Body of pancreas (tissue), 4 donors: ENCODE data around the gene ZNF761. TPM values are rescaled to one million over a fixed set of nuclear protein-coding genes. Genes with fewer than 3 reads are reported as not detected.
"Not testable (repeated sequence)": the region's sequence is repeated elsewhere in the genome, so short reads cannot be mapped to it uniquely, and the experiment has no call there.

Experiments
- ATAC-seq: fragments of 150-250 bp; one replicate; pipeline ENCODE4 v1.9.1; 2016
- DNase-seq, 4 donors: peaks; one replicate each; pipeline ENCODE4 v3.0.0-alpha.2; 2019
- H3K27ac ChIP-seq, 4 donors: fragments of 200-600 bp; sonication (generic); 1 replicate in 3 of 4; 2 replicates in 1 of 4; pipeline versions ENCODE4 v1.5.1 to v1.6.1; 2016 to 2019; ENCODE audit warnings: mild to moderate bottlenecking in 1 of 4, mixed read lengths in 1 of 4, moderate library complexity in 1 of 4
- H3K27me3 ChIP-seq, 2 donors: fragments of 200-600 bp; sonication (generic); one replicate each; pipeline ENCODE4 v1.6.0; 2016; ENCODE audit warnings: mild to moderate bottlenecking in 1 of 2
- H3K36me3 ChIP-seq, 2 donors: fragments of 200-600 bp; sonication (generic); replicated peaks in 1 of 2; 2 replicates each; pipeline ENCODE4 v1.5.1; 2016; ENCODE audit warnings: low read depth in 2 of 2; ENCODE audit not compliant: insufficient read depth in 1 of 2
- H3K4me1 ChIP-seq: fragments of 200-600 bp; sonication (generic); one replicate; pipeline ENCODE4 v1.6.0; 2016
- H3K4me3 ChIP-seq, 2 donors: fragments of 200-600 bp; sonication (generic); 1 replicate in 1 of 2; 2 replicates in 1 of 2; pipeline ENCODE4 v1.5.1; 2016 to 2019
- H3K9me3 ChIP-seq, 3 donors: fragments of 200-600 bp; sonication (generic); 1 replicate in 2 of 3; 2 replicates in 1 of 3; pipeline ENCODE4 v1.5.1; 2016
- POLR2A ChIP-seq, 3 donors: fragments of 450-650 bp; IDR thresholded peaks; one replicate each; pipeline ENCODE4 v1.6.1; 2016; ENCODE audit warnings: antibody characterized with exemption in 3 of 3, mild to moderate bottlenecking in 2 of 3
- WGBS, 2 donors: methylation state at CpG; one replicate each; pipeline ENCODE4 v1.1.5; 2017; 5-methylcytosine and 5-hydroxymethylcytosine counted together
- intact Hi-C: fragments of 100-400 bp; cut with DNase I; formaldehyde crosslinking; loops from one replicate; pipeline ENCODE4 v1.15.1; 2023
- total RNA-seq, 2 donors: library from RNA; depleted of rRNA; stranded (reverse); fragments of >200 nt; gene quantifications; one replicate each; pipeline ENCODE4 v1.1.0, GENCODE V29; 2016
- TF ChIP-seq, protein P1 (sequence below), 7 experiments: fragments of 450-650 bp in 4 of 7; fragments of 200-600 bp in 3 of 7; sonication (generic) in 3 of 7; IDR thresholded peaks; one replicate each; pipeline ENCODE4 v1.5.1; 2016 to 2019; ENCODE audit warnings: antibody characterized with exemption in 7 of 7

Gene ZNF761
- total RNA-seq, 2 donors from 2014 or later: 4.3 to 6.2 TPM

DNA sequence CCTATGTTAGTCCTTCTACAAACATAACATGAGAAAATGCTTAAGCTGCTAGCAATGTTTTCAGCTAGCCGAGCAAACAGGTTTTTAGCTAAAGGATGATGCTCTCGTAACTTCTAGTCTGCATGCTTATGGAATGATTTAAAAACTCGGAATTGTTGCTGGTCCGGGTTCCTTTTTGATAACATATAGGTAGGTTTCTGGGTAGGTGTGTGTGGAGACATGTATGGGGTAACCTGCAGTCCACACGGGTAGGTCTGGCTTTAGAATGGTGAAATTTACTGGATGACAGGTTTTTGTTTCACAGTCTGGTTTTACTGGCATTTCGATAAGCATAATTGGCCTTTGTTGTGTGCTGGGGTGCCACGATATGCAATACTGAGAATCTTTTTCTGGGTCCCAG, 40.1 kb downstream of the ZNF761 start:
- H3K4me1 ChIP-seq: peaks cover 10% of the 10 kb centered on the region
- no peaks in the 10 kb centered on the region for H3K27me3 ChIP-seq
- peaks cover 0 to 5% (median 0%) of the 10 kb centered on the region in 3 donors for H3K9me3 ChIP-seq
- WGBS, 2 donors: 86 to 92% methylated on average over 7 of the region's 7 CpGs
- H3K4me3 ChIP-seq: no peak overlapping the region
- DNase-seq: no peak
- intact Hi-C loops: no loop called here
- H3K27ac ChIP-seq: no peak overlapping the region
- no peak for ATAC-seq
- TF ChIP-seq POLR2A (IDR thresholded peaks at IDR 0.05): no peak
- TF ChIP-seq, protein P1, sequence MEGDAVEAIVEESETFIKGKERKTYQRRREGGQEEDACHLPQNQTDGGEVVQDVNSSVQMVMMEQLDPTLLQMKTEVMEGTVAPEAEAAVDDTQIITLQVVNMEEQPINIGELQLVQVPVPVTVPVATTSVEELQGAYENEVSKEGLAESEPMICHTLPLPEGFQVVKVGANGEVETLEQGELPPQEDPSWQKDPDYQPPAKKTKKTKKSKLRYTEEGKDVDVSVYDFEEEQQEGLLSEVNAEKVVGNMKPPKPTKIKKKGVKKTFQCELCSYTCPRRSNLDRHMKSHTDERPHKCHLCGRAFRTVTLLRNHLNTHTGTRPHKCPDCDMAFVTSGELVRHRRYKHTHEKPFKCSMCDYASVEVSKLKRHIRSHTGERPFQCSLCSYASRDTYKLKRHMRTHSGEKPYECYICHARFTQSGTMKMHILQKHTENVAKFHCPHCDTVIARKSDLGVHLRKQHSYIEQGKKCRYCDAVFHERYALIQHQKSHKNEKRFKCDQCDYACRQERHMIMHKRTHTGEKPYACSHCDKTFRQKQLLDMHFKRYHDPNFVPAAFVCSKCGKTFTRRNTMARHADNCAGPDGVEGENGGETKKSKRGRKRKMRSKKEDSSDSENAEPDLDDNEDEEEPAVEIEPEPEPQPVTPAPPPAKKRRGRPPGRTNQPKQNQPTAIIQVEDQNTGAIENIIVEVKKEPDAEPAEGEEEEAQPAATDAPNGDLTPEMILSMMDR (IDR thresholded peaks at IDR 0.05): no peak
- H3K36me3 ChIP-seq: no peaks in the 10 kb centered on the region

DNA sequence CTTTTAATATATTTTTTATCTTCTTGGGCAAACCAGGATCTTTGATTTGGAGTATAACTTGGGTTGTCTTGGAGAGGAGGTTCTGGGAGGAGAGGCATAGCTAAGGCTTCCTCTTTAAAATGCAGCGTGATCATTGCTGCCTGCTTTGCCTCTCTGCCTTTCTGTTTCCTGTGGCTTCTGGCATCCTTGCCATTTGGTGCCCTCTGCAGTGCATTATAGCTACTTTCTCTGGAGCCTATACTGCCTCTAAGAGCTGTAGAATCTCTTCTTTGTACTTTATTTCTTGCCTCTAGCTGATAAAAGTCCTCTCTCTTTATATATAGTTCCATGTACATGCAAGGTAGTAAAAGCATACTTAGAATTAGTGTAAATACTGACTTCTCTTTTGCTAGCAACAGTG, 43.0 kb downstream of the ZNF761 start:
- H3K27me3 ChIP-seq, H3K27ac ChIP-seq, DNase-seq, H3K4me3 ChIP-seq, intact Hi-C loops, ATAC-seq, H3K36me3 ChIP-seq, H3K4me1 ChIP-seq: not testable (repeated sequence)
- H3K9me3 ChIP-seq: peaks cover 0 to 16% (median 0%) of the 10 kb centered on the region in 3 donors
- 65 to 80% methylated on average over 1 of the region's 1 CpG for WGBS, 2 donors

DNA sequence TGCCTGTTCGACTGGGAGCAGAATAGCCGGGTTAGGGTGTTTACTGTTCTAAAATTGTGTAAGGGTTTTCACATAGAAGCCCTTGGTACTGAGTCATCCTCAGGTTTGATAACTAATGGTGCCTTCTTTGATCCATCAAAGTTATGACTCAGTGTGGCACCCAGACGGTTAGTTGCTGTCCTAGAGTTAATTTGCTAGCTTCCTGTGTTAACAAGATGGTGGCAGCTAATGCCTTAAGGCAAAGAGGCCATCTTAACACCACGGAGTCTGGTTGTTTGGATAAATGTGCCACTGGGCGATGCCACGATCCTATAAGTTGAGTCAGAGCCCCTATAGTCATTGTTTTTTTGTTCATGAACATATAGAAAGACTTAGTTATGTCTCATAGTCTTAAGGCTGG, 43.7 kb downstream of the ZNF761 start:
- H3K27ac ChIP-seq, H3K36me3 ChIP-seq, H3K27me3 ChIP-seq, ATAC-seq, intact Hi-C loops, DNase-seq, H3K4me3 ChIP-seq, H3K4me1 ChIP-seq: not testable (repeated sequence)
- peaks cover 0 to 17% (median 0%) of the 10 kb centered on the region in 3 donors for H3K9me3 ChIP-seq
- 73 to 86% methylated on average over 5 to 6 of the region's 6 CpGs for WGBS, 2 donors

DNA sequence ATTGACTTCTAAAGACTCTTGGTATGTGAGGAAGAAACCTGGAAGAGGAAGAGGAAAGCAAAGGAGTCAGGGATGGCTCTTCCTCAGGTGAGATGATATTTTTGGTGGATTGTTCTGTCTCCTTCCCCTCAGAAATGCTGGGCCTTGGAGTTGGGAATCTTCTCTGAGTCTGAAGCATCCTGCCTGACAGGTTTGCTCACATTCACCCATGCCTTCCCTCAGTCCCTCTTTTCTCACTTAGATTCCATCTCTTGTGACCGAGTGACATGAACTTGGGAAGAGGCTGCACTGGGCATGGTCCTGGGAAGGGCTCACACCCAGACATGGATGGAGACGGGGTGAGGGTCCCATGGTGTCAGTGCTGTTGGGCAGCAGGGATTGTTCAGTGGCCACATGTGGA, 52.0 kb downstream of the ZNF761 start:
- 90 to 100% methylated on average over 2 of the region's 2 CpGs for WGBS, 2 donors
- H3K9me3 ChIP-seq: peaks cover 0 to 44% (median 0%) of the 10 kb centered on the region in 3 donors
- DNase-seq, intact Hi-C loops, H3K4me1 ChIP-seq, H3K4me3 ChIP-seq, ATAC-seq, H3K27ac ChIP-seq, H3K27me3 ChIP-seq: not testable (repeated sequence)
- peaks cover 0 to 10% of the 10 kb centered on the region in 2 donors for H3K36me3 ChIP-seq

DNA sequence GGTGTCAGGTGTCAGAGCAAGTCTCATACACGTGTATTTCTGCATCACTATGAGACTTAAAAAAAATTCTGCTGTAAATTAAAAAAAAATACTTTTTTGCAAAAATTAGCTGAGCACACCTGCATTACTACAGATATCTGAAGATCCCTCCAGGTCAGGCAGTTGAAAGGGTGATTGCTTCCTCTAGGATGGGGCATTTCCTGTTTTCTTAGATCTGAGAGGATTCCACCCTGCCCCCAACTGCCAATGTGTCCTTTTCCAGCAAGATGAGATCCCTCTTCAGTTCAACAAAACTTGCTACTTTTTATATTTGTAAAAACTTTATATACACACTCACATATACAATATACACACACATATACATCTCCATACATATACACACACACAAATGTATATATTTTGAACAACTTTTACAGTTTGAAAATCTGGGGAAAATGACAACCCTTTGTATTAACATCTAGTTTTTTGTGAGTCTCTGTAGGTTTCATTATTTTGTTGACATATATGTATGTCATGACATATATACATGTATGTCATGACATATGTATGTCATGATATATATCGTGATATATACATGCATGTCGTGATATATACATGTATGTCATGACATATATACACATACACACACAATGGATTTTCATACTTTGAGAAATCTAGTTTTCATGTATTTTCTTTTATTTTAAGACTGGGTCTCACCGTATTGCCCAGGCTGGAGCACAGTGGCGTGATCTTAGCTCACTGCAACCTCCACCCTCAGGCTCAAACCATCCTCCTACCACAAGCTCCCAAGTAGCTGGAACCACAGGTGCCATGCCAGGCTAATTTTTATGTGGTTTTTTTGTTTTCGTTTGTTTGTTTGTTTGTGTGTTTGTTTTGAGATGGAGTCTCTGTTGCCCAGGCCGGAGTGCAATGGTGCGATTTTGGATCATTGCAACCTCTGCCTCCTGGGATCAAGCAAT, 53.5 kb downstream of the ZNF761 start:
- Histone ChIP-seq H3K9me3 (peaks cover 0 to 47% (median 0%) of the 10 kb centered on the region in 3 donors), H3K4me1 (no peaks in the 10 kb centered on the region), H3K27me3 (no peaks in the 10 kb centered on the region), H3K36me3 (peaks cover 1 to 8% of the 10 kb centered on the region in 2 donors), H3K4me3 (no peak overlapping the region), H3K27ac (no peak overlapping the region)
- WGBS, 2 donors: 80 to 91% methylated on average over 8 of the region's 8 CpGs
- intact Hi-C loops: no loop called here
- DNase-seq (no peak), ATAC-seq (no peak)
- TF ChIP-seq POLR2A (IDR thresholded peaks at IDR 0.05): no peak
- TF ChIP-seq, protein P1 (IDR thresholded peaks at IDR 0.05): no peak

DNA sequence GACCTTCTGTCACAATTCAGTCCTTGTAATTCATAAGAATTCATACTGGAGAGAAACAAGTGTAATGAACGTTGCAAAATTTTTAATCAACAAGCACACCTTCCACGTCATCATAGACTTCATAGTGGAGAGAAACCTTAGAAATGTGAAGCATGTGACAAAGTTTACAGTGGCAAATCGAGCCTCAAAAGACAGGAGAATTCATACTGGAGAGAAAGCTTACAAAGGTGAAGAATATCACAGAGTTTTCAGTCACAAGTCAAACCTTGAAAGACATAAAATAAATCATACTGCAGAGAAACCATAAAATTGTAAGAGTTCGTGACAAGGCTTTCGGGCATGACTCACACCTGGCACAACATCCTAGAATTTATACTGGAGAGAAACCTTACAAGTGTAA, 60.4 kb downstream of the ZNF761 start:
- H3K4me3 ChIP-seq: no peak overlapping the region
- 90 to 95% methylated on average over 5 of the region's 5 CpGs for WGBS, 2 donors
- intact Hi-C loops: no loop called here
- peaks cover 0 to 63% (median 3%) of the 10 kb centered on the region in 3 donors for H3K9me3 ChIP-seq
- H3K4me1 ChIP-seq: no peaks in the 10 kb centered on the region
- TF ChIP-seq, protein P1 (IDR thresholded peaks at IDR 0.05): no peak
- TF ChIP-seq POLR2A (IDR thresholded peaks at IDR 0.05): no peak
- H3K27me3 ChIP-seq: no peaks in the 10 kb centered on the region
- no peak for DNase-seq
- peaks cover 11 to 14% of the 10 kb centered on the region in 2 donors for H3K36me3 ChIP-seq
- no peak overlapping the region for H3K27ac ChIP-seq
- no peak for ATAC-seq

DNA sequence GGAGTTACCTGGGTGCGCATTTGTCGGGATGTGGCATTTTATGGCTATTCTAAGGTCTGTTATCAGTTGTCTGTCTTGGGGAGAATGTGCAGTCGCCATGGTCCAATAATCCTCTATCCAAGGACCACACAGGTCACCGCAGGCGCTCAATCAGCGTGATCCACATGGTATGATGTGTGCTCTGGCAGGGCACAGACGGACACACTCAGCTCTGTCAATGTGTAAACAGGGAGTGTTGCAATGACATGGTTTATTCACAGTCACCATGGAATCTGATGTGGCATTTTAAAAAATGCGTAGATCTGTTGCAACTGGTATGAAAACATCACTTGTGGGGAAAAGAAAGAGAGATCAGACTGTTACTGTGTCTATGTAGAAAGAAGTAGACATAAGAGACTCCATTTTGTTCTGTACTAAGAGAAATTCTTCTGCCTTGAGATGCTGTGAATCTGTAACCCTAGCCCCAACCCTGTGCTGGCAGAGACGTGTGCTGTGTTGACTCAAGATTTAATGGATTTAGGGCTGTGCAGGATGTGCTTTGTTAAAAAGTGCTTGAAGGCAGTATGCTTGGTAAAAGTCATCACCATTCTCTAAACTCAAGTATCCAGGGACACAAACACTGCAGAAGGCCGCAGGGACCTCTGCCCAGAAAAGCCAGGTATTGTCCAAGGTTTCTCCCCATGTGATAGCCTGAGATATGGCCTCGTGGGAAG, 65.7 kb downstream of the ZNF761 start:
- H3K27ac ChIP-seq, ATAC-seq, H3K4me3 ChIP-seq, H3K36me3 ChIP-seq, intact Hi-C loops, H3K27me3 ChIP-seq, H3K4me1 ChIP-seq: not testable (repeated sequence)
- 20 to 25% methylated on average over 9 to 11 of the region's 11 CpGs for WGBS, 2 donors
- peaks cover 0 to 19% (median 3%) of the 10 kb centered on the region in 3 donors for H3K9me3 ChIP-seq
- DNase-seq: peak in 1 of 4 donors; percentile 43

DNA sequence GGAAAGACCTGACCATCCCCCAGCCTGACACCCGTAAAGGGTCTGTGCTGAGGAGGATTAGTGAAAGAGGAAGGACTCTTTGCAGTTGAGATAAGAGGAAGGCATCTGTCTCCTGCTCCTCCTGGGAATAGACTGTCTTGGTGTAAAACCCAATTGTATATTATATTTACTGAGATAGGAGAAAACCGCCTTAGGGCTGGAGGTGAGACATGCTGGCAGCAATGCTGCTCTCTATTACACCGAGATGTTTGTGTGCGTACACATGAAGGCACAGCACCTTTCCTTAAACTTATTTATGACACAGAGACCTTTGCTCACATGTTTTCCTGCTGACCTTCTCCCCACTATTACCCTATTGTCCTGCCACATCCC, 66.2 kb downstream of the ZNF761 start:
- H3K27me3 ChIP-seq, H3K4me3 ChIP-seq, H3K4me1 ChIP-seq, H3K27ac ChIP-seq, ATAC-seq, DNase-seq, H3K36me3 ChIP-seq, intact Hi-C loops: not testable (repeated sequence)
- WGBS, 2 donors: 50 to 55% methylated on average over 4 of the region's 4 CpGs
- H3K9me3 ChIP-seq: peaks cover 0 to 14% (median under 1%) of the 10 kb centered on the region in 3 donors
